Pancreas (tissue), 10 donors: ENCODE results near the gene MADD. TPM values are rescaled to one million over a fixed set of nuclear protein-coding genes. Genes with fewer than 3 reads are reported as not detected.

Source experiments
- ATAC-seq, 4 donors: fragments of 200-7000 bp; cut with Tn5 transposase; one replicate each; pipeline versions ENCODE4 v1.8.0 to v1.9.1; 2020; ENCODE audit warnings: mild to moderate bottlenecking in 4 of 4, moderate library complexity in 4 of 4
- DNase-seq, 6 donors: peaks; one replicate each; pipeline ENCODE4 v3.0.0-alpha.2; 2020
- FAIRE-seq: peaks from 2 replicates; lab custom pipeline; 2012; peaks lifted over from hg19 to GRCh38; lab: Jason Lieb, UNC
- H3K27ac ChIP-seq, 4 donors: fragments of 200-600 bp; sonication (generic); 1 replicate in 3 of 4; 2 replicates in 1 of 4; pipeline versions ENCODE4 v1.5.0 to v1.8.0; 2020
- H3K27me3 ChIP-seq, 4 donors: fragments of 200-600 bp; one replicate each; pipeline ENCODE4 v1.8.0; 2021
- H3K36me3 ChIP-seq, 3 donors: fragments of 200-600 bp; sonication (generic) in 1 of 3; one replicate each; pipeline versions ENCODE4 v1.5.0 to v1.8.0; 2020 to 2021
- H3K4me1 ChIP-seq, 3 donors: fragments of 200-600 bp; one replicate each; pipeline ENCODE4 v1.8.0; 2021
- H3K4me3 ChIP-seq, 4 donors: fragments of 200-600 bp; sonication (generic) in 2 of 4; one replicate each; pipeline versions ENCODE4 v1.5.0 to v1.8.0; 2020 to 2021
- H3K9me3 ChIP-seq, 4 donors: fragments of 200-600 bp; one replicate each; pipeline ENCODE4 v1.8.0; 2021
- CTCF ChIP-seq, 4 donors: fragments of 200-600 bp; sonication (generic) in 3 of 4; IDR thresholded peaks; one replicate each; pipeline versions ENCODE4 v1.5.0 to v1.8.0; 2021; ENCODE audit warnings: antibody characterized with exemption in 4 of 4
- WGBS, 2 donors: extraction: QIAGEN DNeasy Blood & Tissue Kit; methylation state at CpG; one replicate each; pipeline ENCODE4 v1.1.7; 2013; 5-methylcytosine and 5-hydroxymethylcytosine counted together
- intact Hi-C, 3 donors: fragments of 100-400 bp; cut with DNase I; formaldehyde crosslinking; loops; one replicate each; pipeline versions ENCODE4 v1.11.1 to v1.14.2; 2022
- polyA plus RNA-seq, 2 donors: library from polyadenylated mRNA; stranded (reverse); fragments of 200-250 nt; gene quantifications; one replicate each; pipeline ENCODE4 v1.2.3, GENCODE V29; 2013
- total RNA-seq, 6 donors: library from RNA; stranded (reverse); fragmentation: NEBNext Ultra II Directional in 4 of 6; extraction: Animal tissue kit (Norgen Biotek cat#: 25700) in 4 of 6; gene quantifications; one replicate each; pipeline versions ENCODE4 v1.2.1 to v1.2.4, GENCODE V29; 2021 to 2023
- donor health status: healthy with polysubstance abuse.
- donor health status: DM: no; HTN: no; CAD: no; lungs with moderate emphysema.
- donor health status: DM: no; HTN: no; CAD: no.
- donor health status: control.
- donor health status: control.
- donor health status: Bipolar disorder and iron deficiency.
- donor health status: DM: yes; HTN: yes; CAD: no.
- donor health status: DM: no; HTN: no; CAD: no.
- donor health status: DM: no; HTN: no; CAD: no.
- donor health status: DM: yes; HTN: yes; CAD: no.

MADD gene
- total and polyA plus RNA-seq, 8 donors = 15.0 to 36.9 (median 21.3) TPM

- Histone ChIP-seq H3K36me3 (no peaks in the 10 kb centered on the region), H3K9me3 (no peaks in the 10 kb centered on the region), H3K4me3 (no peak overlapping the region), H3K27me3 (no peaks in the 10 kb centered on the region), H3K4me1 (no peaks in the 10 kb centered on the region), H3K27ac (no peak overlapping the region)
- intact Hi-C loops = no loop called here
- no peak for TF ChIP-seq CTCF (IDR thresholded peaks at IDR 0.05)
- ATAC-seq = no peak
- FAIRE-seq = no peak
- peak in 1 of 6 donors; percentile 35 for DNase-seq
- 65 to 76% methylated on average over 18 of the region's 18 CpGs for WGBS, 2 donors
These were observed 71.2 kb downstream of the MADD start for GRCh38 chr11:47340980-47341775.

- Histone ChIP-seq H3K9me3 (no peaks in the 10 kb centered on the region), H3K4me3 (no peak overlapping the region), H3K4me1 (no peaks in the 10 kb centered on the region), H3K27me3 (no peaks in the 10 kb centered on the region), H3K27ac (no peak overlapping the region), H3K36me3 (no peaks in the 10 kb centered on the region)
- ATAC-seq (no peak), DNase-seq (peak in 1 of 6 donors; percentile 63), FAIRE-seq (no peak)
- intact Hi-C loops = no loop called here
- TF ChIP-seq CTCF (IDR thresholded peaks at IDR 0.05) = no peak
- 83 to 89% methylated on average over 24 of the region's 24 CpGs for WGBS, 2 donors
These were observed 72.3 kb downstream of the MADD start for GRCh38 chr11:47342036-47342803.

- Histone ChIP-seq H3K27me3 (no peaks in the 10 kb centered on the region), H3K4me3 (no peak overlapping the region), H3K36me3 (no peaks in the 10 kb centered on the region), H3K9me3 (no peaks in the 10 kb centered on the region), H3K27ac (no peak overlapping the region), H3K4me1 (no peaks in the 10 kb centered on the region)
- 93 to 97% methylated on average over 15 of the region's 15 CpGs for WGBS, 2 donors
- no peak for FAIRE-seq
- ATAC-seq = no peak
- DNase-seq = peak in 1 of 6 donors; percentile 43
- intact Hi-C loops = no loop called here
- no peak for TF ChIP-seq CTCF (IDR thresholded peaks at IDR 0.05)
These were observed 72.9 kb downstream of the MADD start for GRCh38 chr11:47342854-47343253.

GRCh38 chr11:47345890-47346563 lies 76.1 kb downstream of the MADD start:
- H3K36me3 ChIP-seq = no peaks in the 10 kb centered on the region
- no peaks in the 10 kb centered on the region for H3K9me3 ChIP-seq
- 85 to 89% methylated on average over 18 of the region's 18 CpGs for WGBS, 2 donors
- intact Hi-C loops = no loop called here
- no peaks in the 10 kb centered on the region for H3K27me3 ChIP-seq
- ATAC-seq = no peak
- no peak for FAIRE-seq
- TF ChIP-seq CTCF (IDR thresholded peaks at IDR 0.05) = no peak
- no peak overlapping the region for H3K27ac ChIP-seq
- no peak for DNase-seq
- H3K4me1 ChIP-seq = no peaks in the 10 kb centered on the region
- H3K4me3 ChIP-seq = no peak overlapping the region
